ENCODE data around the gene TMEM178A.
"Not testable (repeated sequence)": the region's sequence is repeated elsewhere in the genome, so short reads cannot be mapped to it uniquely, and the experiment has no call there.

The TMEM178A gene

GRCh38 chr2:39723946-39724827 is 58.5 kb downstream of the TMEM178A start:
- Mint-ChIP-seq H3K27me3 (peaks cover 11% of the 10 kb centered on the region), H3K27ac (no peak overlapping the region), H3K36me3 (ENCODE audit: low read depth) (no peaks in the 10 kb centered on the region), H3K4me3 (no peak overlapping the region), H3K9me3 (no peaks in the 10 kb centered on the region), H3K4me1 (peaks cover 7% of the 10 kb centered on the region)
- ATAC-seq (no peak), DNase-seq (no peak)

- DNase-seq (no peak), ATAC-seq (no peak)
- Mint-ChIP-seq H3K36me3 (ENCODE audit: low read depth) (no peaks in the 10 kb centered on the region), H3K9me3 (no peaks in the 10 kb centered on the region), H3K27ac (no peak overlapping the region), H3K4me3 (no peak overlapping the region), H3K27me3 (peaks cover 11% of the 10 kb centered on the region), H3K4me1 (peaks cover 7% of the 10 kb centered on the region)
These were observed 59.1 kb downstream of the TMEM178A start for GRCh38 chr2:39724828-39725144.

- H3K27ac Mint-ChIP-seq: no peak overlapping the region
- H3K27me3 Mint-ChIP-seq: peaks cover 10% of the 10 kb centered on the region
- DNase-seq (no peak), ATAC-seq (no peak)
- peaks cover 7% of the 10 kb centered on the region for H3K4me1 Mint-ChIP-seq
- no peaks in the 10 kb centered on the region for H3K9me3 Mint-ChIP-seq
- H3K36me3 Mint-ChIP-seq (ENCODE audit: low read depth): no peaks in the 10 kb centered on the region
- H3K4me3 Mint-ChIP-seq: no peak overlapping the region
These were observed 59.7 kb downstream of the TMEM178A start for GRCh38 chr2:39725401-39725800.

GRCh38 chr2:39728085-39728484 is 62.4 kb downstream of the TMEM178A start:
- H3K9me3 Mint-ChIP-seq; H3K36me3 Mint-ChIP-seq (ENCODE audit: low read depth); ATAC-seq; DNase-seq; H3K4me1 Mint-ChIP-seq; H3K27me3 Mint-ChIP-seq; H3K4me3 Mint-ChIP-seq: not testable (repeated sequence)
- peak overlapping the region; percentile 1 for H3K27ac Mint-ChIP-seq

- no peaks in the 10 kb centered on the region for H3K9me3 Mint-ChIP-seq
- ATAC-seq (no peak), DNase-seq (peak; percentile 39)
- H3K27me3 Mint-ChIP-seq: peaks cover 4% of the 10 kb centered on the region
- peaks cover 7% of the 10 kb centered on the region for H3K4me1 Mint-ChIP-seq
- no peak overlapping the region for H3K27ac Mint-ChIP-seq
- H3K36me3 Mint-ChIP-seq (ENCODE audit: low read depth): peaks cover 13% of the 10 kb centered on the region
- H3K4me3 Mint-ChIP-seq: no peak overlapping the region
These were observed 63.2 kb downstream of the TMEM178A start for GRCh38 chr2:39728941-39729351.

GRCh38 chr2:39730276-39730675 is 64.6 kb downstream of the TMEM178A start:
- Mint-ChIP-seq H3K4me1 (peaks cover 10% of the 10 kb centered on the region), H3K36me3 (ENCODE audit: low read depth) (peaks cover 26% of the 10 kb centered on the region), H3K9me3 (no peaks in the 10 kb centered on the region), H3K27ac (no peak overlapping the region), H3K4me3 (no peak overlapping the region), H3K27me3 (no peaks in the 10 kb centered on the region)
- no peak for ATAC-seq
- DNase-seq: no peak

GRCh38 chr2:39730685-39731302 is 65.1 kb downstream of the TMEM178A start:
- Mint-ChIP-seq H3K36me3 (ENCODE audit: low read depth) (peaks cover 31% of the 10 kb centered on the region), H3K4me3 (no peak overlapping the region), H3K27me3 (no peaks in the 10 kb centered on the region), H3K27ac (no peak overlapping the region), H3K4me1 (peaks cover 14% of the 10 kb centered on the region), H3K9me3 (no peaks in the 10 kb centered on the region)
- no peak for ATAC-seq
- DNase-seq: no peak

GRCh38 chr2:39731546-39731945 is 65.8 kb downstream of the TMEM178A start:
- Mint-ChIP-seq H3K4me3 (no peak overlapping the region), H3K36me3 (ENCODE audit: low read depth) (peaks cover 38% of the 10 kb centered on the region), H3K27me3 (no peaks in the 10 kb centered on the region), H3K27ac (no peak overlapping the region), H3K9me3 (no peaks in the 10 kb centered on the region), H3K4me1 (peaks cover 13% of the 10 kb centered on the region)
- DNase-seq: no peak
- no peak for ATAC-seq

GRCh38 chr2:39732482-39732881 is 66.8 kb downstream of the TMEM178A start:
- Mint-ChIP-seq H3K27me3 (no peaks in the 10 kb centered on the region), H3K27ac (no peak overlapping the region), H3K4me1 (peaks cover 14% of the 10 kb centered on the region), H3K4me3 (no peak overlapping the region), H3K36me3 (ENCODE audit: low read depth) (peaks cover 45% of the 10 kb centered on the region), H3K9me3 (no peaks in the 10 kb centered on the region)
- DNase-seq: no peak
- no peak for ATAC-seq

- Mint-ChIP-seq H3K4me1 (peaks cover 18% of the 10 kb centered on the region), H3K27me3 (no peaks in the 10 kb centered on the region), H3K9me3 (no peaks in the 10 kb centered on the region), H3K36me3 (ENCODE audit: low read depth) (peaks cover 51% of the 10 kb centered on the region), H3K27ac (no peak overlapping the region), H3K4me3 (no peak overlapping the region)
- ATAC-seq (no peak), DNase-seq (no peak)
These were observed 67.5 kb downstream of the TMEM178A start for GRCh38 chr2:39733070-39733674.

- H3K27ac Mint-ChIP-seq: peak overlapping the region; percentile 37
These were observed 68.7 kb downstream of the TMEM178A start for GRCh38 chr2:39734445-39734844.

GRCh38 chr2:39735648-39736047 is 69.9 kb downstream of the TMEM178A start:
- H3K27ac Mint-ChIP-seq: no peak overlapping the region
- H3K27me3 Mint-ChIP-seq: no peaks in the 10 kb centered on the region
- ATAC-seq: no peak
- H3K9me3 Mint-ChIP-seq: no peaks in the 10 kb centered on the region
- H3K4me1 Mint-ChIP-seq: peaks cover 15% of the 10 kb centered on the region
- no peak overlapping the region for H3K4me3 Mint-ChIP-seq
- no peak for DNase-seq
- H3K36me3 Mint-ChIP-seq (ENCODE audit: low read depth): peaks cover 64% of the 10 kb centered on the region

More at GRCh38 chr2:39734445-39734844, 68.7 kb downstream of the TMEM178A start:
- DNase-seq: no peak
- Mint-ChIP-seq H3K27me3 (no peaks in the 10 kb centered on the region), H3K4me1 (peaks cover 15% of the 10 kb centered on the region), H3K9me3 (no peaks in the 10 kb centered on the region), H3K36me3 (ENCODE audit: low read depth) (peaks cover 58% of the 10 kb centered on the region), H3K4me3 (no peak overlapping the region)
- ATAC-seq: no peak

- peaks cover 15% of the 10 kb centered on the region for H3K4me1 Mint-ChIP-seq
- H3K9me3 Mint-ChIP-seq: no peaks in the 10 kb centered on the region
- H3K27ac Mint-ChIP-seq: no peak overlapping the region
- peaks cover 68% of the 10 kb centered on the region for H3K36me3 Mint-ChIP-seq (ENCODE audit: low read depth)
- no peaks in the 10 kb centered on the region for H3K27me3 Mint-ChIP-seq
- DNase-seq: no peak
- ATAC-seq: no peak
- H3K4me3 Mint-ChIP-seq: no peak overlapping the region
These were observed 70.9 kb downstream of the TMEM178A start for GRCh38 chr2:39736640-39737039.

- H3K9me3 Mint-ChIP-seq: no peaks in the 10 kb centered on the region
- H3K4me3 Mint-ChIP-seq: no peak overlapping the region
- DNase-seq: no peak
- no peak for ATAC-seq
- peaks cover 15% of the 10 kb centered on the region for H3K4me1 Mint-ChIP-seq
- peaks cover 71% of the 10 kb centered on the region for H3K36me3 Mint-ChIP-seq (ENCODE audit: low read depth)
- H3K27me3 Mint-ChIP-seq: no peaks in the 10 kb centered on the region
- H3K27ac Mint-ChIP-seq: no peak overlapping the region
These were observed 71.9 kb downstream of the TMEM178A start for GRCh38 chr2:39737661-39738060.

- DNase-seq: no peak
- peaks cover 72% of the 10 kb centered on the region for H3K36me3 Mint-ChIP-seq (ENCODE audit: low read depth)
These were observed 73.2 kb downstream of the TMEM178A start for GRCh38 chr2:39738936-39739335.

More at GRCh38 chr2:39738936-39739335, 73.2 kb downstream of the TMEM178A start:
- H3K9me3 Mint-ChIP-seq: no peaks in the 10 kb centered on the region
- H3K4me3 Mint-ChIP-seq: no peak overlapping the region
- no peak overlapping the region for H3K27ac Mint-ChIP-seq
- no peak for ATAC-seq
- peaks cover 15% of the 10 kb centered on the region for H3K4me1 Mint-ChIP-seq
- H3K27me3 Mint-ChIP-seq: no peaks in the 10 kb centered on the region
